Liver (tissue), 9 donors: ENCODE results near the gene ATXN7L1. TPM values are rescaled to one million over a fixed set of nuclear protein-coding genes. Genes with fewer than 3 reads are reported as not detected.

Experiments
- DNase-seq: peaks from one replicate; pipeline ENCODE4 v3.0.0-alpha.2; 2017; ENCODE audit warnings: low spot score
- H3K27ac ChIP-seq, 2 donors: one replicate each; pipeline ENCODE4 v1.7.0; 2013; ENCODE audit warnings: inconsistent platforms in 2 of 2, low read length in 2 of 2, control low read depth in 1 of 2, low read depth in 1 of 2, mild to moderate bottlenecking in 1 of 2
- H3K27me3 ChIP-seq, 4 donors: one replicate each; pipeline versions ENCODE4 v1.6.1 to v1.7.0; 2013; ENCODE audit warnings: low read length in 3 of 4, inconsistent platforms in 1 of 4, mild to moderate bottlenecking in 1 of 4, moderate library complexity in 1 of 4; ENCODE audit not compliant: control insufficient read depth in 4 of 4, insufficient read depth in 4 of 4
- H3K36me3 ChIP-seq, 4 donors: one replicate each; pipeline versions ENCODE4 v1.6.1 to v1.7.0; 2013; ENCODE audit warnings: low read length in 3 of 4, mild to moderate bottlenecking in 3 of 4, low read depth in 1 of 4, moderate library complexity in 1 of 4; ENCODE audit not compliant: control insufficient read depth in 4 of 4, insufficient read depth in 3 of 4
- H3K4me1 ChIP-seq, 4 donors: one replicate each; pipeline versions ENCODE4 v1.6.1 to v1.7.0; 2013; ENCODE audit warnings: low read length in 3 of 4, mild to moderate bottlenecking in 3 of 4, moderate library complexity in 1 of 4; ENCODE audit not compliant: control insufficient read depth in 4 of 4, insufficient read depth in 4 of 4
- H3K4me3 ChIP-seq, 3 donors: one replicate each; pipeline versions ENCODE4 v1.6.1 to v1.7.0; 2013; ENCODE audit warnings: low read length in 3 of 3, control low read depth in 1 of 3, low read depth in 1 of 3, mild to moderate bottlenecking in 1 of 3
- H3K9ac ChIP-seq, 2 donors: one replicate each; pipeline ENCODE4 v1.7.0; 2013; ENCODE audit warnings: low read length in 2 of 2, mild to moderate bottlenecking in 2 of 2, moderate library complexity in 2 of 2, control low read depth in 1 of 2, low read depth in 1 of 2
- H3K9me3 ChIP-seq, 4 donors: one replicate each; pipeline versions ENCODE4 v1.6.1 to v1.7.0; 2013; ENCODE audit warnings: low read length in 3 of 4; ENCODE audit not compliant: control insufficient read depth in 4 of 4
- EGR1 ChIP-seq, 2 donors: IDR thresholded peaks; 2 replicates each; pipeline ENCODE4 v1.6.1; 2016 to 2018; ENCODE audit warnings: antibody characterized with exemption in 2 of 2, low read depth in 2 of 2
- FOXA1 ChIP-seq: IDR thresholded peaks from 2 replicates; pipeline ENCODE4 v1.6.1; 2016; ENCODE audit warnings: antibody characterized with exemption
- FOXA2 ChIP-seq: IDR thresholded peaks from 2 replicates; pipeline ENCODE4 v1.6.1; 2016; ENCODE audit warnings: antibody characterized with exemption
- HNF4A ChIP-seq, 2 donors: conservative IDR thresholded peaks; 2 replicates each; pipeline ENCODE4 v1.6.1; 2016; ENCODE audit warnings: antibody characterized with exemption in 2 of 2, mild to moderate bottlenecking in 2 of 2
- HNF4G ChIP-seq: IDR thresholded peaks from 2 replicates; pipeline ENCODE4 v1.6.1; 2016; ENCODE audit warnings: antibody characterized with exemption
- JUND ChIP-seq, 2 donors: IDR thresholded peaks; 2 replicates each; pipeline ENCODE4 v1.6.1; 2016; ENCODE audit warnings: antibody characterized with exemption in 2 of 2
- NR2F2 ChIP-seq: IDR thresholded peaks from 2 replicates; pipeline ENCODE4 v1.6.1; 2016; ENCODE audit warnings: antibody characterized with exemption
- SP1 ChIP-seq: IDR thresholded peaks from 2 replicates; pipeline ENCODE4 v1.6.1; 2018; ENCODE audit warnings: antibody characterized with exemption, mild to moderate bottlenecking
- TAF1 ChIP-seq: conservative IDR thresholded peaks from 2 replicates; pipeline ENCODE4 v1.6.1; 2016; ENCODE audit warnings: antibody characterized with exemption, mild to moderate bottlenecking
- YY1 ChIP-seq: IDR thresholded peaks from 2 replicates; pipeline ENCODE4 v1.6.1; 2016; ENCODE audit warnings: antibody characterized with exemption, mild to moderate bottlenecking
- WGBS: extraction: QIAGEN DNeasy Blood & Tissue Kit; methylation state at CpG from one replicate; pipeline ENCODE4 v1.1.7; 2013; 5-methylcytosine and 5-hydroxymethylcytosine counted together
- polyA plus RNA-seq, 2 donors: library from polyadenylated mRNA; stranded (reverse) in 1 of 2; unstranded in 1 of 2; fragments of 200-250 nt in 1 of 2; fragments of >200 nt in 1 of 2; fragmentation: Nextera tagmentation in 1 of 2; extraction: Ambion mirVana in 1 of 2; gene quantifications; one replicate each; pipeline versions ENCODE4 v1.2.1 to v1.2.3, GENCODE V29; 2013 to 2015
- total RNA-seq, 2 donors: library from RNA; depleted of rRNA; stranded (reverse); fragments of >200 nt; gene quantifications; one replicate each; pipeline ENCODE4 v1.2.3, GENCODE V29; 2014
- TF ChIP-seq, protein P1 (sequence below): IDR thresholded peaks from 2 replicates; pipeline ENCODE4 v1.6.1; 2016; ENCODE audit warnings: antibody characterized with exemption
- TF ChIP-seq, protein P2 (sequence below): IDR thresholded peaks from 2 replicates; pipeline ENCODE4 v1.6.1; 2016; ENCODE audit warnings: antibody characterized with exemption, mild to moderate bottlenecking
- TF ChIP-seq, protein P3 (sequence below): IDR thresholded peaks from 2 replicates; pipeline ENCODE4 v1.6.1; 2016; ENCODE audit warnings: antibody characterized with exemption
- TF ChIP-seq, protein P4 (sequence below): fragments of 150-350 bp; IDR thresholded peaks from 2 replicates; pipeline ENCODE4 v1.5.1; 2017; ENCODE audit warnings: improper control_type of control experiment, low read depth, low read length; ENCODE audit not compliant: missing input control
- donor health status: healthy.
- donor health status: healthy.
- donor health status: healthy.
- donor health status: healthy.
- donor health status: healthy.

Gene ATXN7L1
- total and polyA plus RNA-seq, 4 donors = 2.1 to 7.4 (median 5.3) TPM

DNA sequence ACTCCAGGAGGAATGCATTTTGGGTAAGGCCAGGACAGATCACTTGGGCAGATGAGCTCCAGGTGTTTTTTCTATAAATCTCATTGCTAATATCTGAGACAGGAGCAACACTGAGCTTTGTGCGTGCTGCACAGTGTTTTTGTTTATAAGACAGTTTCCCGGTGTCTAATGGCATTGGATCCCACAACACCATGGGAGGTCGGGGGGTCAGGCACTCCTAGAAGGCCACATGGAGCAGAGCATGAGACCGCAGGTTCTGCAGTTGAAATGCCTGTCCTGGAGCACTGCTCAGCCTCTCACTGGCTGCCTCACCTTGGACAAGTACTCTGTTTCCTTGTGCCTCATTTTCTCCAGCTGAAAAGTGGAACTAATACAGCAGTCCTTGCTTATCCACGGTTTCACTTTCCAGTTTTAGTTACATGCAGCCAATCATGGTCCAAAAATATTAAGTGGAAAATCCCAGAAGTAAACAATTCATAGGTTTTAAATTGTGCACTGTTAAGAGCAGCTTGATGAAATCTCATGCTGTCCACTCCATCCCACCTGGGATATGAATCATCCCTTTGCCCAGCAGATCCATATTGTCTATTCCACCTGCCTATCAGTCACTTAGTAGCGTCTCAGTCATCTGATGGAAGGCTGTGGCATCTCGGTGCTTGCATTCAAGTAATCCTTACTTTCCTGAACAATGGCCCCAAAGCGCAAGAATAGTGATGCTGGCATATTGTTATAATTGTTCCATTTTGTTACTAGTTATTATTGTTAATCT lies 35.2 kb downstream of the ATXN7L1 start:
- H3K4me1 ChIP-seq = no peaks in the 10 kb centered on the region
- 92% methylated on average over 8 of the region's 8 CpGs for WGBS

DNA sequence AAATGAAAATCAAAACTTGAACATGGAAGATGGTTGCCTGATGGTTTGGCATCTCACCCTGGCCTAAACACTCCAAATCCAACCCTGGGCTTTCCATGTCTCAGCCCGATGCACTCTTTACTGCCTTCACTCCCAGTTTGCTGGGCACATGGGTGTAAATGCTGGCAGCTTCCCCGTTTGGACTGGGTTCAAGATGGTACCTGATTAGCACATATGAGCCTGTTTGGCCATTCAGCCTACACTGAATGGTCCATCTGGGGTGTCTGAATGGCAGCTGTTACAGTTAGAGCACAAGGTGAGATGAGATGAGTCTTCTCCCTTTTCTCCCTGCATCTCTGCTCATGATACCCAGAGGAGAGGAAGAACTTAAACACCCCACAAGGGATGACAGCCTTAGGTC lies 37.1 kb downstream of the ATXN7L1 start:
- TF ChIP-seq FOXA2 (no peak), TAF1 (no peak), FOXA1 (no peak), YY1 (no peak), SP1 (no peak)
- TF ChIP-seq, protein P1, sequence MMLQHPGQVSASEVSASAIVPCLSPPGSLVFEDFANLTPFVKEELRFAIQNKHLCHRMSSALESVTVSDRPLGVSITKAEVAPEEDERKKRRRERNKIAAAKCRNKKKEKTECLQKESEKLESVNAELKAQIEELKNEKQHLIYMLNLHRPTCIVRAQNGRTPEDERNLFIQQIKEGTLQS = no peak
- Histone ChIP-seq H3K36me3 (no peaks in the 10 kb centered on the region), H3K4me1 (no peaks in the 10 kb centered on the region), H3K9me3 (no peaks in the 10 kb centered on the region), H3K27ac (no peak overlapping the region), H3K4me3 (no peak overlapping the region), H3K9ac (no peak overlapping the region), H3K27me3 (no peaks in the 10 kb centered on the region)
- DNase-seq = no peak
- 86% methylated on average over 2 of the region's 2 CpGs for WGBS

More for the DNA sequence above, 35.2 kb downstream of the ATXN7L1 start:
- Histone ChIP-seq H3K27ac (no peak overlapping the region), H3K27me3 (no peaks in the 10 kb centered on the region), H3K36me3 (no peaks in the 10 kb centered on the region), H3K9me3 (no peaks in the 10 kb centered on the region), H3K9ac (no peak overlapping the region), H3K4me3 (no peak overlapping the region)
- TF ChIP-seq SP1 (no peak), FOXA2 (no peak), FOXA1 (no peak), HNF4G (no peak)
- TF ChIP-seq, protein P2, sequence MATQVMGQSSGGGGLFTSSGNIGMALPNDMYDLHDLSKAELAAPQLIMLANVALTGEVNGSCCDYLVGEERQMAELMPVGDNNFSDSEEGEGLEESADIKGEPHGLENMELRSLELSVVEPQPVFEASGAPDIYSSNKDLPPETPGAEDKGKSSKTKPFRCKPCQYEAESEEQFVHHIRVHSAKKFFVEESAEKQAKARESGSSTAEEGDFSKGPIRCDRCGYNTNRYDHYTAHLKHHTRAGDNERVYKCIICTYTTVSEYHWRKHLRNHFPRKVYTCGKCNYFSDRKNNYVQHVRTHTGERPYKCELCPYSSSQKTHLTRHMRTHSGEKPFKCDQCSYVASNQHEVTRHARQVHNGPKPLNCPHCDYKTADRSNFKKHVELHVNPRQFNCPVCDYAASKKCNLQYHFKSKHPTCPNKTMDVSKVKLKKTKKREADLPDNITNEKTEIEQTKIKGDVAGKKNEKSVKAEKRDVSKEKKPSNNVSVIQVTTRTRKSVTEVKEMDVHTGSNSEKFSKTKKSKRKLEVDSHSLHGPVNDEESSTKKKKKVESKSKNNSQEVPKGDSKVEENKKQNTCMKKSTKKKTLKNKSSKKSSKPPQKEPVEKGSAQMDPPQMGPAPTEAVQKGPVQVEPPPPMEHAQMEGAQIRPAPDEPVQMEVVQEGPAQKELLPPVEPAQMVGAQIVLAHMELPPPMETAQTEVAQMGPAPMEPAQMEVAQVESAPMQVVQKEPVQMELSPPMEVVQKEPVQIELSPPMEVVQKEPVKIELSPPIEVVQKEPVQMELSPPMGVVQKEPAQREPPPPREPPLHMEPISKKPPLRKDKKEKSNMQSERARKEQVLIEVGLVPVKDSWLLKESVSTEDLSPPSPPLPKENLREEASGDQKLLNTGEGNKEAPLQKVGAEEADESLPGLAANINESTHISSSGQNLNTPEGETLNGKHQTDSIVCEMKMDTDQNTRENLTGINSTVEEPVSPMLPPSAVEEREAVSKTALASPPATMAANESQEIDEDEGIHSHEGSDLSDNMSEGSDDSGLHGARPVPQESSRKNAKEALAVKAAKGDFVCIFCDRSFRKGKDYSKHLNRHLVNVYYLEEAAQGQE = no peak
- no peak for DNase-seq

DNA sequence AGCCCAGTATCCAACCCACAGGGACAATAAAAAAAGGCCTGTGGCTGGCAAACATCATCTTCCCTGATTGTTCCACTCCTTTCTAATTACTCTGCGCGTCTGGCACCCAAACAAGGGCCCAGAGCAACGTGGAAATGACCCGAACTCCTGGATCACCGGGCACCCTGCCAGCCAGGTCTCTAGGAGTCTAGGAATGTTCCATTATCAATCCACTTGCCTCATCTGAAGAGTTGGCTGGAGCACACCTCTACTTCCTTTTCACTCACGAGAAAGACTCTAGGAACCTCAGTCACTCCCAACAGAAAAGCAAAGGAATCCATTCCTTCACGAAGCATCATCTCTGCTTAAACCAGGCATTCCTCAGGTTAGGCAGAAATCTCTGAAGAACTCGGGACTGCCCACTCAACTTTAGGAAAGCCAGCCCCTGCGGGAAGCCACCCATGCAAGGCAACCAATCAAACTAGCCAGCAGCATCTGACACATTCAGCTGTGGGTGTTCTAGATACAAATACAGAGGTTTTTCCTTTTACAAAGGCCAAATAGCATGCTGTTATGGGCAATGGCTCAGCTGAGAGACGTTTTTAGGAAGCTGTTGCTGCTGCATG lies 37.7 kb downstream of the ATXN7L1 start:
- Histone ChIP-seq H3K4me3 (no peak overlapping the region), H3K4me1 (no peaks in the 10 kb centered on the region), H3K27ac (no peak overlapping the region), H3K27me3 (no peaks in the 10 kb centered on the region), H3K9ac (no peak overlapping the region), H3K9me3 (no peaks in the 10 kb centered on the region), H3K36me3 (no peaks in the 10 kb centered on the region)
- DNase-seq = no peak
- WGBS = 66% methylated on average over 10 of the region's 10 CpGs
- TF ChIP-seq, protein P2 = no peak
- TF ChIP-seq, protein P3, sequence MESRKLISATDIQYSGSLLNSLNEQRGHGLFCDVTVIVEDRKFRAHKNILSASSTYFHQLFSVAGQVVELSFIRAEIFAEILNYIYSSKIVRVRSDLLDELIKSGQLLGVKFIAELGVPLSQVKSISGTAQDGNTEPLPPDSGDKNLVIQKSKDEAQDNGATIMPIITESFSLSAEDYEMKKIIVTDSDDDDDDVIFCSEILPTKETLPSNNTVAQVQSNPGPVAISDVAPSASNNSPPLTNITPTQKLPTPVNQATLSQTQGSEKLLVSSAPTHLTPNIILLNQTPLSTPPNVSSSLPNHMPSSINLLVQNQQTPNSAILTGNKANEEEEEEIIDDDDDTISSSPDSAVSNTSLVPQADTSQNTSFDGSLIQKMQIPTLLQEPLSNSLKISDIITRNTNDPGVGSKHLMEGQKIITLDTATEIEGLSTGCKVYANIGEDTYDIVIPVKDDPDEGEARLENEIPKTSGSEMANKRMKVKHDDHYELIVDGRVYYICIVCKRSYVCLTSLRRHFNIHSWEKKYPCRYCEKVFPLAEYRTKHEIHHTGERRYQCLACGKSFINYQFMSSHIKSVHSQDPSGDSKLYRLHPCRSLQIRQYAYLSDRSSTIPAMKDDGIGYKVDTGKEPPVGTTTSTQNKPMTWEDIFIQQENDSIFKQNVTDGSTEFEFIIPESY = no peak
- TF ChIP-seq, protein P1 = no peak
- no peak for TF ChIP-seq FOXA2
- no peak for TF ChIP-seq HNF4A (conservative IDR thresholded peaks at IDR 0.05)
- TF ChIP-seq, protein P4, sequence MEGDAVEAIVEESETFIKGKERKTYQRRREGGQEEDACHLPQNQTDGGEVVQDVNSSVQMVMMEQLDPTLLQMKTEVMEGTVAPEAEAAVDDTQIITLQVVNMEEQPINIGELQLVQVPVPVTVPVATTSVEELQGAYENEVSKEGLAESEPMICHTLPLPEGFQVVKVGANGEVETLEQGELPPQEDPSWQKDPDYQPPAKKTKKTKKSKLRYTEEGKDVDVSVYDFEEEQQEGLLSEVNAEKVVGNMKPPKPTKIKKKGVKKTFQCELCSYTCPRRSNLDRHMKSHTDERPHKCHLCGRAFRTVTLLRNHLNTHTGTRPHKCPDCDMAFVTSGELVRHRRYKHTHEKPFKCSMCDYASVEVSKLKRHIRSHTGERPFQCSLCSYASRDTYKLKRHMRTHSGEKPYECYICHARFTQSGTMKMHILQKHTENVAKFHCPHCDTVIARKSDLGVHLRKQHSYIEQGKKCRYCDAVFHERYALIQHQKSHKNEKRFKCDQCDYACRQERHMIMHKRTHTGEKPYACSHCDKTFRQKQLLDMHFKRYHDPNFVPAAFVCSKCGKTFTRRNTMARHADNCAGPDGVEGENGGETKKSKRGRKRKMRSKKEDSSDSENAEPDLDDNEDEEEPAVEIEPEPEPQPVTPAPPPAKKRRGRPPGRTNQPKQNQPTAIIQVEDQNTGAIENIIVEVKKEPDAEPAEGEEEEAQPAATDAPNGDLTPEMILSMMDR = no peak
- TF ChIP-seq NR2F2 = no peak
- no peak for TF ChIP-seq EGR1 (IDR thresholded peaks at IDR 0.05; ENCODE audit: low read depth in 2 of 2)
- TF ChIP-seq HNF4G = no peak
- TF ChIP-seq JUND (IDR thresholded peaks at IDR 0.05) = no peak
- no peak for TF ChIP-seq SP1
